Caco-2 (cell line): ENCODE data around the gene FBXO21. TPM values are rescaled to one million over a fixed set of nuclear protein-coding genes. Genes with fewer than 3 reads are reported as not detected.

Source experiments
- BruUV-seq: library from RNA; stranded (reverse); fragments of 400-500 nt; replicated peaks from 2 replicates; lab custom pipeline; 2021; lab: Mats Ljungman, UMichigan
- CTCF ChIA-PET: fragments of 300-600 bp; sonication (Branson Sonifier 250); formaldehyde crosslinking; loops from one replicate; lab custom pipeline; 2022; ENCODE audit warnings: antibody characterized with exemption; lab: Charles Lee
- POLR2A ChIA-PET: fragments of 300-600 bp; sonication (Branson Sonifier 250); formaldehyde crosslinking; loops from one replicate; lab custom pipeline; 2022; ENCODE audit warnings: antibody characterized with exemption; lab: Charles Lee
- DNase-seq, 2 experiments: peaks; one replicate each; pipeline versions ENCODE4 v3.0.0 to v3.0.0-alpha.2; 2020 to 2022
- H3K27me3 ChIP-seq: replicated peaks from 2 replicates; pipeline ENCODE4 v1.6.0; 2011; ENCODE audit warnings: low read length; ENCODE audit not compliant: control insufficient read depth, insufficient read depth
- H3K36me3 ChIP-seq: 2 replicates; pipeline ENCODE4 v1.5.1; 2011; ENCODE audit warnings: low read length; ENCODE audit not compliant: control insufficient read depth, insufficient read depth
- H3K4me1 ChIP-seq: fragments of 250-450 bp; sonication (Bioruptor Pico); 2 replicates; pipeline ENCODE4 v1.5.1; 2020; ENCODE audit warnings: mild to moderate bottlenecking
- H3K4me3 ChIP-seq: 2 replicates; pipeline ENCODE4 v1.5.1; 2011; ENCODE audit warnings: low read depth, mild to moderate bottlenecking, control low read depth, low read length
- H3K9me3 ChIP-seq: fragments of 250-450 bp; sonication (Bioruptor Pico); 2 replicates; pipeline ENCODE4 v1.5.1; 2020; ENCODE audit warnings: mild to moderate bottlenecking, moderate library complexity
- H3K27ac Mint-ChIP-seq: one replicate; pipeline ENCODE4 v1.8.0; 2022; ENCODE audit warnings: mixed read lengths; ENCODE audit not compliant: unreplicated experiment
- H3K27me3 Mint-ChIP-seq: one replicate; pipeline ENCODE4 v1.8.0; 2022; ENCODE audit warnings: mixed read lengths; ENCODE audit not compliant: insufficient read depth, unreplicated experiment
- H3K36me3 Mint-ChIP-seq: one replicate; pipeline ENCODE4 v1.8.0; 2022; ENCODE audit warnings: mild to moderate bottlenecking, mixed read lengths; ENCODE audit not compliant: insufficient read depth, unreplicated experiment
- H3K4me1 Mint-ChIP-seq: one replicate; pipeline ENCODE4 v1.8.0; 2022; ENCODE audit warnings: low read depth, mixed read lengths; ENCODE audit not compliant: unreplicated experiment
- H3K4me3 Mint-ChIP-seq: one replicate; pipeline ENCODE4 v1.8.0; 2022; ENCODE audit warnings: mild to moderate bottlenecking, moderate library complexity, mixed read lengths; ENCODE audit not compliant: unreplicated experiment
- H3K9me3 Mint-ChIP-seq: one replicate; pipeline ENCODE4 v1.8.0; 2022; ENCODE audit warnings: mixed read lengths; ENCODE audit not compliant: unreplicated experiment
- CTCF ChIP-seq, 2 experiments: fragments of 200-600 bp in 1 of 2; IDR thresholded peaks; 1 replicate in 1 of 2; 2 replicates in 1 of 2; pipeline versions ENCODE4 v1.5.1 to v1.8.0; 2011 to 2022; ENCODE audit warnings: antibody characterized with exemption in 1 of 2, control low read depth in 1 of 2, inconsistent platforms in 1 of 2, low read depth in 1 of 2, low read length in 1 of 2, mild to moderate bottlenecking in 1 of 2, moderate library complexity in 1 of 2; ENCODE audit not compliant: insufficient read depth in 1 of 2, severe bottlenecking in 1 of 2, unreplicated experiment in 1 of 2
- intact Hi-C: fragments of 100-400 bp; cut with micrococcal nuclease; formaldehyde crosslinking; loops from one replicate; pipeline ENCODE4 v1.10.0; 2022; ENCODE audit not compliant: unreplicated experiment
- total RNA-seq: library from RNA; stranded (reverse); gene quantifications from 2 replicates; pipeline ENCODE4 v1.2.3, GENCODE V29; 2022

The FBXO21 gene
- total RNA-seq, 1 experiment from 2014 or later: 44.5 TPM

GRCh38 chr12:117189725-117190209 lies 503 bp downstream of the FBXO21 start:
- no peaks in the 10 kb centered on the region for H3K36me3 ChIP-seq
- H3K9me3 ChIP-seq: no peaks in the 10 kb centered on the region
- peak in 1 of 2 experiments; percentile 40 for DNase-seq
- CTCF ChIA-PET: no interaction called here
- H3K27me3 Mint-ChIP-seq: peaks cover 4% of the 10 kb centered on the region
- TF ChIP-seq CTCF (IDR thresholded peaks at IDR 0.05; ENCODE audit: insufficient read depth in 1 of 2, low read depth in 1 of 2, low read length in 1 of 2, severe bottlenecking in 1 of 2, unreplicated experiment in 1 of 2): no peak
- BruUV-seq: no TSS peak
- peaks cover 12% of the 10 kb centered on the region for H3K4me1 Mint-ChIP-seq
- H3K4me3 Mint-ChIP-seq: peak overlapping the region; percentile 89
- H3K9me3 Mint-ChIP-seq: peaks cover 16% of the 10 kb centered on the region
- peaks cover 14% of the 10 kb centered on the region for H3K36me3 Mint-ChIP-seq
- intact Hi-C loops: loop anchor here (2.0 kb wide), 1 partner anchor 31 kb away; no protein-coding TSS in a partner anchor
- H3K4me3 ChIP-seq: peak overlapping the region; percentile 100
- H3K4me1 ChIP-seq: peaks cover 6% of the 10 kb centered on the region; the same call in 1 of the 2 replicates
- H3K27ac Mint-ChIP-seq: peak overlapping the region; percentile 45
- H3K27me3 ChIP-seq: no peaks in the 10 kb centered on the region
- POLR2A ChIA-PET: no interaction called here

- intact Hi-C loops: no loop called here
- Mint-ChIP-seq H3K27me3 (peaks cover 4% of the 10 kb centered on the region), H3K9me3 (peaks cover 10% of the 10 kb centered on the region), H3K4me1 (peaks cover 12% of the 10 kb centered on the region), H3K36me3 (peaks cover 20% of the 10 kb centered on the region), H3K27ac (peak overlapping the region; percentile 45), H3K4me3 (peak overlapping the region; percentile 89)
- 0 out of 2 replicates have a peak, but pooled peaks cover under 1% of the 10 kb centered on the region for H3K36me3 ChIP-seq
- H3K4me3 ChIP-seq: peak overlapping the region; percentile 100
- DNase-seq: no peak
- peaks cover 6% of the 10 kb centered on the region; the same call in 1 of the 2 replicates for H3K4me1 ChIP-seq
- H3K27me3 ChIP-seq: no peaks in the 10 kb centered on the region
- ChIA-PET CTCF (interaction anchor here (0.7 kb wide), 1 partner anchor 326 kb away, joined by 3 read pairs; no protein-coding TSS in a partner anchor), POLR2A (no interaction called here)
- TF ChIP-seq CTCF (IDR thresholded peaks at IDR 0.05; ENCODE audit: insufficient read depth in 1 of 2, low read depth in 1 of 2, low read length in 1 of 2, severe bottlenecking in 1 of 2, unreplicated experiment in 1 of 2): no peak
- H3K9me3 ChIP-seq: no peaks in the 10 kb centered on the region
- BruUV-seq: no TSS peak
Measured at GRCh38 chr12:117188961-117189724, 1.1 kb downstream of the FBXO21 start.

- H3K4me1 ChIP-seq: peaks cover 6% of the 10 kb centered on the region; the same call in 1 of the 2 replicates
- no peaks in the 10 kb centered on the region for H3K9me3 ChIP-seq
- 0 out of 2 replicates have a peak, but pooled peaks cover 1% of the 10 kb centered on the region for H3K36me3 ChIP-seq
- H3K27me3 ChIP-seq: no peaks in the 10 kb centered on the region
- peak overlapping the region; percentile 89 for H3K4me3 Mint-ChIP-seq
- CTCF ChIA-PET: interaction anchor here (0.7 kb wide), 1 partner anchor 325 kb away, joined by 3 read pairs; no protein-coding TSS in a partner anchor
- intact Hi-C loops: no loop called here
- TSS peak; percentile 52 for BruUV-seq
- POLR2A ChIA-PET: no interaction called here
- H3K4me3 ChIP-seq: no peak overlapping the region
- no peak overlapping the region for H3K27ac Mint-ChIP-seq
- no peak for DNase-seq
- H3K4me1 Mint-ChIP-seq: peaks cover 12% of the 10 kb centered on the region
- peaks cover 30% of the 10 kb centered on the region for H3K36me3 Mint-ChIP-seq
- peaks cover under 1% of the 10 kb centered on the region for H3K9me3 Mint-ChIP-seq
- peaks cover 4% of the 10 kb centered on the region for H3K27me3 Mint-ChIP-seq
- TF ChIP-seq CTCF (IDR thresholded peaks at IDR 0.05; ENCODE audit: insufficient read depth in 1 of 2, low read depth in 1 of 2, low read length in 1 of 2, severe bottlenecking in 1 of 2, unreplicated experiment in 1 of 2): no peak
Measured at GRCh38 chr12:117188121-117188665, 2.1 kb downstream of the FBXO21 start.
